HG03457 (cell line): ENCODE measurements around the gene TBX10.
"Not testable (repeated sequence)": the region's sequence is repeated elsewhere in the genome, so short reads cannot be mapped to it uniquely, and the experiment has no call there.

Experiments
- ATAC-seq: cut with Tn5 transposase; IDR thresholded peaks from one replicate; pipeline ENCODE4 v1.9.1; 2021; ENCODE audit warnings: moderate number of reproducible peaks; ENCODE audit not compliant: unreplicated experiment

Gene TBX10

GRCh38 chr11:67646535-67647336 lies 7.2 kb upstream of the TBX10 start:
- no peak for ATAC-seq

DNA sequence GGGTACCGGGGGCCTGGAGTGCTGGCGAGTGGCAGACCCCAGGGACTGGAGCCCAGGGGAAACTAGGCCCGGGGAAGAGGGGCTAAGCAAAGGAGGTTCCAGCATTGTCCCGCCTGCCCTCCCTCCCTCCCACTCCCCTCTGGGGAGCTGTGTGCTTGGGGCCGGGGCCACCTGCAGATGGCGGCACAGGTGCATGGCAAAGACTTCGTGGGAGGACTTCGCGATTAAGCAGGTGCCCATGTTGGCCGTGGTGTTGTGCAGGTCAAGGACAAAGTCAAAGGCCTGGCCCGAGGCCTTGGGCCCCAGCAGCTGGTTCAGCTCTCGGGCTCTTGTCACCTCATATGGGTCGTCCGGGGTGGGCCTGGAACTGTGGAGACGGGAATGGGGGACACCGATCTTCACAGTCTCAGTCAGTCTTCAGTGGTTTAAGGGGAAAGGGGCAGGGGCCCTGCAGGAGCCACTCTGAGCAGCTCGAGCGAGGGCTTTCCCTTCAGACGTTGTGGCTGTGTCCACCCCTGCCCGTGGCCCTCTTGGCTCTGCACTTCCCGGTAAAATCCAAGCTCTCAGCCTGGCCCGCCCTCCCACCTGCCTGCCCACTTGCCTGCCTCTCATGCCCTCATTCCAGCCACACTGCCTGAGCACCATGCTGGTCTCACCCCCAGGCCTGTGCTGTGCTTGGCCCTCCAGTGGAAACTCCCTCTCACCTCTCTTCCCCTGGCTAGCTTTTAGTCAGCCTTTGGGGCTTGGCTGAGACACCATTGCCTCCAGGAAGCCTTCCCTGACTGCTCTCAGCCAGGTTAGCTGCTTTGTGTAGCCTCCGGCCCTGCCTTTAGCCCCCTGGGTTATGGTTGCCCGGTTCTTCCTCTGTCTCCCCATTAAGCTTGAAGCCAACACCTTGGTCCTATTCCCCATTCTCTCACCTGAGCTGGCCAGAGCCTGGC lies 6.2 kb upstream of the TBX10 start:
- ATAC-seq, result no peak

- ATAC-seq, result no peak
Observed at GRCh38 chr11:67644472-67645418, 5.2 kb upstream of the TBX10 start.

DNA sequence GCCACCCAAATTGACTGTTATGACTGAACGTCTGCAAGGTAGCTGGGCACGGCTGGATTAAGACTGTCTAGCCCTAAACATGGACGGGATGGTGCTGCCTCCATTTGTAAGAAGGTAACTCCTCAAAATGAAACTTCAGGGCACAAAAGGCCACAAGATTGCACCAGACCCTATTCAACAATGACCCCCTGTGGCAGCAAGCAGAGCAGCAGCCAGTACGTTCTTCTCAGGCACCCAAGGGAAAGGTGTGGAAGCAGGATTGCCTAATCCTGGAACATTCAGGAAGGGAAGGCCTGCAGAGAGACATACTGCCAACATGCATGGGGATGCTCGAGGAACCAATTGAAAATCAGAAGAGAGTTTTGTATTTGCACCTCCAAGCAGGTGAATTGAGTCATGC lies 4.5 kb upstream of the TBX10 start:
- ATAC-seq, result no peak

DNA sequence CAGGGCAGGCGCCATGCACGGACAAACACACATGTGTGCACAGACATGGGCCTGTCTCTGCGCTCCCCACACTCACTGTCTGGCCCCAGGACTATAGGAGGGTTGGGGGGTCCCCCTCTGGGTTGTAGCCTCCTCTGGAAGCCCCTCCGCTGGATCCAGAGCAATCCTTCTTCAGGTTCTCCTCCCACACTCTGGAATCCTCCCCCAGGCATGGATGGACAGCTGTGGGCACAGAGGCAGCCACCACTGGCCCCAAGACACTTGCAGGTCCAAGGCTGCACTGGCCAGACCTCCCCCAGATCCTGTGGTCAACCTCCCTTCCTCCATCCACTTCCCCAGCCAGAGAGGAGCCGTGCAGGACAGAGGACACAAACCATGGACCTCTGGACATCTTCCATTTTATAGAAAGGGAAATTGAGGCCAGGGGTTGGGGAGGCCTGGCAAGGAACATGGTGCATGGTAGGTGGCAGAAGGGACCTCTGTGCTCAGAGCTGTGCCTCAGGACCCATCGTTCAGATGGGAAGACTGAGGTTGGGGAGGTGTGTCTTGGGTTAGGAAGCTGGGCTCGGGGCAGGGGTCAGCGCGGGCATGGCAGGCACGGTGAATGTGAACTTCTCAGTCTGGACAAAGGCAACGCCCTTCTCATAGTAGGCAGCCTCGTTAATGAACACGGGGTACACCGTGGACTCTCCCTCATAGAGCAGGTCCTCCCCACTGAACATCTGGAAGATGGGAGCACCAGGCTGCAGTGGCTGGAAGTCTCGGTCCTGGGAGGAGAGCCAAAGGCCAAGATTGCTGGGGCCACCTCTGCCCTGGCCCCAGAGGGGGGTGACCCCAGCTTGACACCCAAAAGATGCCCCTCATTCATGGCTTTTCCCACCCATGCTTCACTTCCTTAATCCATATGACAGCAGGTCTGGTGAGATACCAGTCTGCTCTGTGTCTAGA lies 2.9 kb upstream of the TBX10 start:
- no peak for ATAC-seq

DNA sequence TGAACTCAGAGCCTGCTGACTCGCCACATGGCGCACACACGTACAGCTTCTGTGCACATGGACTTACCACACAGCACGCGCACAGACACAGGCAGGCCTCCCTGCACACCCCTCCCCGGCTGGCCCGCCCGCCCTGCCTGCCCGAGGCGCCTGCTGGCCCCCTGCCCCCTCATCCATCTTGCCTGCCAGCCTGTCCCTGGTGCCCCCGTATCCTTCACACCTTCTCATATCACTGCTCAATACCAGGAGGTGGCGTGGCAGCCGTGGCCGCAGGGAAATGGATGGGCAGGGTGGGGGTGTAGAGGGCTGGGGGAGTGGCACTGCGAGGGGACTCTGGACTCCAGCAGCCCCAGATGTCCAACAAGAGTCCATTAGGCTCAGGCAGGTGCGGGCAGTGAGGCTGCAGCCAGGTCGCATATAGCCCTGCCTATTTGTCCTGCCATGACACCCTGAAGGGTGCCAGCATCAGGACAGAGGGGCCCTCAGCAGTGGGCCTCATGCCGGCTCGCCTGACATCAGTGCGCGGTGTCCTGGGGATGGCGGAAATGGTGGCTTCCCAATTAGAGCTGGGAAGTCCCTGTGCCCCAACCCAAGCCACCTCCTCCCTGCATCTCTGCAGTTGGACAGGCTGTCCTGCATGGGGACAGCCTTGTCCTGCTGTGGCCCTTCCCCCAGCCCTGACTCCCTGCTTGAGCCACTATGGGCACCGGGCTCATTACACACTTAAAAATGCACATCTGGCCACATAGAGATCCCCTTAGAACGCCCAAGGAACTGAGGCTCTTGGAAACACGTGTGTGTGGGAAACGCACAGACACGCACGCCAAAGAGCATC lies 2.0 kb upstream of the TBX10 start:
- no peak for ATAC-seq

- ATAC-seq, result no peak
Observed at GRCh38 chr11:67640758-67641337, 1.3 kb upstream of the TBX10 start.

DNA sequence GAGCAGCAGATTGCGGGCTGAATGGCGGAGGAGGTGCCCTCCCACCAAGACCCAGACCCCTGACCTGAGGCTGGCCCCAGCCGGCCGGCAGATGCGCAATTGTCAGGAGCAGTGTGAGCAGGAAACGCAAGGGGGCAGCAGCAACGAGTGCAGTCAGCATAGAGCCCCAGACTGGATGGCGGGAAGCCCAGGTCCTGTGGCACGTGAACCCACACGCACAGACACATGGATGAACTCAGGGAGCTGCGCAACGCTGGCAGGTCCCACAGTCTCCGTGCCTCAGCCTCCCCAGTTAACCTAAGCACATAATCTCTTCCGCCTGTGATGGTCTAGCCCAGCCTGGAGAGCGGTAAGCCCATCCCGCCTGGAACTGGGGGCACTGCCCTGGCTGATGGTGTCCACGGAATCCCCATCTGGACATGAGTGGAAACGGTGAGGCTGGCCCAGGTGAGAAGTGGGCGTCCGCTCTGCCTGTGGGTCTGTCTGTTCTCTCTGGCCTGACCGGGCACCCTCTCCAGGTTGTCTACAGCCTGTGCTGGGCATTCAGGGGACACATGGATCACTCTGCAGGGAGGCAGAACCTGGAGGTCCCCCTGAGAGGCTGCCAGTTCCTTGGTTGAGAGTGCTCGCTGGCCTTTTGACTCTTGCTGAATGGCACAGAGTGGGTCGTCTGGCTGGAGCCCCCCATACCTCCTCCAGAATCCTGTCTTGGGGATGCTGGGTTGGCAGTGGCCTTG lies 626 bp upstream of the TBX10 start:
- ATAC-seq, result no peak

GRCh38 chr11:67638535-67639437 lies 777 bp downstream of the TBX10 start:
- no peak for ATAC-seq

GRCh38 chr11:67637441-67637840 lies 2.1 kb downstream of the TBX10 start:
- ATAC-seq, result not testable (repeated sequence)

DNA sequence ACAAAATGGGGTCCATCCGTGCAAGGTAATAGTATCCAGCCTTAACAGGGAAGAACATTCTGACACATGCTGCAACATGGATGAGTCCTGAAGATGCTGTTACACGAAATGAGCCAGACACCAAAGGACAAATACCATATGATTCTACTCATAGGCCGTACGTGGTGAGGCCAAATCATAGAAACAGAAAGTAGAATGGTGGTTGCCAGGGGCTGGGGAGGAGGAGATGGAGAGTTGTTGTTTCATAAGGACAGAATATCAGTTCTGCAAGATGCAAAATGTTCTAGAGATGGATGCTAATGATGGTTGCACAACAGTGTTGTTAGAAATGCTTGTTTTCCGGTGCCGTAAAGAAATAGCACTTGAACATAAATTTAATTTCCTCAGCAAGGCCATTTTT lies 2.6 kb downstream of the TBX10 start:
- ATAC-seq, result no peak

- ATAC-seq, result no peak
Observed at GRCh38 chr11:67635231-67635521, 4.4 kb downstream of the TBX10 start.

GRCh38 chr11:67634366-67635230 lies 5.0 kb downstream of the TBX10 start:
- no peak for ATAC-seq

- no peak for ATAC-seq
Observed at GRCh38 chr11:67633758-67634365, 5.7 kb downstream of the TBX10 start.

GRCh38 chr11:67632982-67633755 lies 6.4 kb downstream of the TBX10 start:
- ATAC-seq, result no peak
